Activated CD8-positive, alpha-beta memory T cell treated with anti-CD3 and anti-CD28 coated beads for 24 hours (primary cell): ENCODE results near the gene LMF2.
"Not testable (repeated sequence)": the region's sequence is repeated elsewhere in the genome, so short reads cannot be mapped to it uniquely, and the experiment has no call there.

ENCODE experiments used
- DNase-seq: peaks from one replicate; pipeline ENCODE4 v3.0.0-alpha.2; 2020

Gene LMF2

DNA sequence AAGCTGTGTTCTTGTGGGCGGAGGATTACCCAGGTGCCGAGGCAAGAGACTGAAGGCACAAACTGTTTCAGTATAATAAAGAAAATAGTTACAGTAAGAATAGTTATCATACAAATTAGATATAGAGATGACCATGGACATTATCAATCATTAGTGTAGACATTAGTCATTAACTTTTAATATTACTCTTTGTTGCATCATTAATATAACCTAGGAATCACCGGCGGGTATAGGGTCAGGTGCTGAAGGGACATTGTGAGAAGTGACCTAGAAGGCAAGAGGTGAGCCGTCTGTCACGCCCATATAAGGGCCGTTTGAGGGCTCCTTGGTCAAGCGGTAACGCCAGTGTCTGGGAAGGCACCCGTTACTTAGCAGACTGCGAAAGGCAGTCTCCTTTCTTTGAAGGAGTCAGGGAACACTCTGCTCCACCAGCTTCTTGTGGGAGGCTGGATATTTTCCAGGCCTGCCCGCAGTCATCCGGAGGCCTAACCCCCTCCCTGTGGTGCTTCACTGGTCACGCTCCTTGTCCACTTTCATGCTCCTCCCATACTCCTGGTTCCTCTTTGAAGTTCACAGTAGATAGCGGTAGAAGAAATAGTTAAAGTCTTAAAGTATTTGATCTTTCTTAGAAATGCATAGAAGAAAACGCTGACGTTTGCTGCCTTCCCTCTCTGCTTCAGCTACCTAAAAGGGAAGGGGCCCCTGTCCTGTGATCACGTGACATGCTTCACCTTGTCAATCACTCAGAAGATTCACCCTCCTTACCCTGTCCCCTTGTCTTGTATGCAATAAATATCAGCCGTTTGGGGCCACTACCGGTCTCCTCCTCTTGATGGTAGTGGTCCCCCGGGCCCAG lies 26.6 kb upstream of the LMF2 start:
- not testable (repeated sequence) for DNase-seq

- DNase-seq = no peak
Observed at GRCh38 chr22:50532824-50533796, 25.6 kb upstream of the LMF2 start.

GRCh38 chr22:50531962-50532674 lies 24.6 kb upstream of the LMF2 start:
- DNase-seq = no peak

DNA sequence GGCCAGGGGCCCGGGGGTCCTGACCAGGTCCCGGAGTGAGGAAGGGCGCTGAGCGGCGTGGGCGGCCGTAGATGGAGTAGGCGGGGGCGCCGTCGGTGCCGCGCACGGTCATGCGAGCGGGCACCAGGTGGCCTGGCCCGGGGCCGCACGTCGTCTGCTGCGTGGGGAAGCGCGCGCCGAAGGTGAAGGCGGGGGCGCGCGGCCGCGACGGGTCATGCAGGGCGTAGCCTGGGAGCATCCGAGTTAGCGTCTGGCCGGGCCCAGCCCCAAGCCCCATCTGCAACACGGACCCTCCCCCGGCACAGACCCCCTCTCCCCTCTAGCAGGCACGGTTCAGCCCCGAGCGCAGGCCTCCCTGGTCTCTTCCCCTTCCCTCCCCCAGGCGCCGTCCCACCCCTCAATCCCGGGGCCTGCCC lies 24.1 kb upstream of the LMF2 start:
- peak; percentile 87 for DNase-seq

- DNase-seq = peak; percentile 92
Observed at GRCh38 chr22:50530877-50531545, 23.5 kb upstream of the LMF2 start.

DNA sequence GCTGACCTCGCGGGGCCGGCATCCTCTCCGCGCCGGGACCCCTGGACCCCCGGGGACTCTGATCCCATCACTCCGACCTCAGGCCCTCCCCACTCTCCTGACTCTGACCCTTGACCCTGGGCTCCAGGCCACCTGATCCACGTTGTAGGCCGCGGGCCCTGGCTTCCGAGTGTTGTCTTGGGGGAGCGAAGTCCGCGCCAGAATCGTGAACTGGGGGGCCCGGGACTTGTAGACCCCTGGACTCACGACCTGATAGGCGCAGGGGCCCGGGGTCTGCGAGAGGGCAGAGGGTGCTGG lies 23.0 kb upstream of the LMF2 start:
- no peak for DNase-seq

DNA sequence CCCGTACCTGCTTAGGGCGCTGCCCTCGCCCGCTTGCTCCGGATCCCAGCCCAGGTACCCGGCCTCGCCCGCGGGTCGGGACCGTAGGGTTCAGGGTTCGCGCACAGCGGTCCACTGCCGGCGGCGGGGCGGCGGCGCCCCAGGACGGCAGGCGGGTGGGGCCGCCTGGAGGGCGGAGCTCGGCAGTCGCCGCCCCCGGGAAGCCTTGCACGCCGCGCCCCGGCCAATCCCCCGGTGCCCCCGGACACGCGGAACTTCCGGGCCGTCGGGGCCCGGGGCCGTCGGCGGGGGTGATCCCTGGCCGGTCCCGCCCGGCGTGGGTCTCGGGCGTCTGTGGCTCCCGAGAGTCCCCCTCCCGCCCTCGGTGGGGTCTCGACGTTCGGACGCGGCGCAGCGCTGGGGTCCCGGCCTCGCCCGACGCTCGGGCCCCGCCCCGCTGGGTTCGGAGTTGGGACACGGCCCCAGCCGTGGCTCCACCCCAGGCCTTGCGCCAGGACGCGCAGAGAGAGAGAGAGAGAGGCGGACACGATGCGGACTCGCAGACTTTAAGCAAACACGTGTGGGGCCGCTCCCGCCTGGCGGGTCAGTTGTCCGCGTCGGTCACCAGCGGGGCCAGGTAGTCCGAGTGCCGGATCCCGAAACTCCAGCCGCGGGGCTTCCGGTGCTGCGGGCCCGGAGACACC lies 22.5 kb upstream of the LMF2 start, which contains the start of gene TYMP:
TSS of gene TYMP (minus strand) at position 116 of the 683 bp plus-strand sequence. CDS start 303 bp downstream, outside the sequence.
- DNase-seq = peak; percentile 89

DNA sequence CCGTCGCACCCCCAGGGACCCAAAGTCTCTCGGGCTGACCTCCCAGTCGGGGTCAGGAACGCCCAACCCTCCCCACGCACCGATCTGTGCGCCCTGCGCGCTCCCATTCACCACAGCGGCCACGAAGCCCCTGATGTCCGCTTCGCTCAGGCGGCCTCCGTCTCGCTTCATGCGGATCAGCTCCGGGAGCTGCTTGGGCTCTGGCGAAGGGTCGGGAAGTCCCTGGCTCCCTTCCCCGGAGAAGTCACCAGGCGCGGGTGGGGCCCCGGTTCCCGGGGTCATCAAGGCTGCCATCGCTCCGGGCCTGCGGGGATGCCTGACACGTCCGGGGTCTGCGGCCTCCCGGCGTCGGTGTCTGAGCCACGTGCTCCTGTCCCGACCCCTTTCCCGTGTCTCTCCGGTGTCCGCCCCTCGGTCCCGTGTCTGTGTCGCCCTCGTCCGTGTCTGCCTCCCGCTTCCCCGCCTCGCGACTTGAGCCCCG lies 22.0 kb upstream of the LMF2 start:
- no peak for DNase-seq

GRCh38 chr22:50528682-50529415 lies 21.3 kb upstream of the LMF2 start:
- DNase-seq = peak; percentile 71

DNA sequence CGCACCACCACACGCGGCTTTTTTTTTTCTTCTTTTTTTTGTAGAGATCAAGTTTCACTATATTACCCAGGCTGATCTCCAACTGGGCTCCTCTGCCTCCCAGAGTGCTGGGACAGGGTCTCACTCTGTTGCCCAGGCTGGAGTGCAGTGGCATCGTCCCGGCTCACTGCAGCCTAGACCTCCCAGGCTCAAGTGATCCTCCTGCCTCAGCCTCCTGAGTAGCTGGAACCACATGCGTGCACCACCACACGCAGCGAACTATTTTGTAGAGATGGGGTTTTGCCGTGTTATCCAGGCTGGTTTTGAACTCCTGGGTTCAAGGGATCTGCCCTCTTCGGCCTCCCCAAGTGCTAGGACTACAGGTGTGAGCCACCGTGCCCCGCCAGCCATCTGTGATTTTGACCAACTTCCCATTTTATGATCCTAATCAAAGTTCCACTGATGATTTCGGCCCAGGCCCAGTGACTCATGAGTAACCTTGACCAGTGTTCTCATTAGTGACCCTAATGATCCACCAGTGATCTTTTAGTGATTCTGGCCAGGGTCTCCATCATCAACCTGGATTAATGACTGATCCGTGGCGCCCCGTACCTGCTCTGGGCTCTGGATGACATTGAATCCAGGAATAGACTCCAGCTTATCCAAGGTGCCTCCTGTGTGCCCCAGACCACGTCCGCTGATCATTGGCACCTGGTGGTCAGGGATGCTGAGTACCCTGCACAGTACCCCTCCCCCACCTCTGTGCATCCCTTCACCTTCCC lies 20.6 kb upstream of the LMF2 start:
- peak; percentile 63 for DNase-seq

DNA sequence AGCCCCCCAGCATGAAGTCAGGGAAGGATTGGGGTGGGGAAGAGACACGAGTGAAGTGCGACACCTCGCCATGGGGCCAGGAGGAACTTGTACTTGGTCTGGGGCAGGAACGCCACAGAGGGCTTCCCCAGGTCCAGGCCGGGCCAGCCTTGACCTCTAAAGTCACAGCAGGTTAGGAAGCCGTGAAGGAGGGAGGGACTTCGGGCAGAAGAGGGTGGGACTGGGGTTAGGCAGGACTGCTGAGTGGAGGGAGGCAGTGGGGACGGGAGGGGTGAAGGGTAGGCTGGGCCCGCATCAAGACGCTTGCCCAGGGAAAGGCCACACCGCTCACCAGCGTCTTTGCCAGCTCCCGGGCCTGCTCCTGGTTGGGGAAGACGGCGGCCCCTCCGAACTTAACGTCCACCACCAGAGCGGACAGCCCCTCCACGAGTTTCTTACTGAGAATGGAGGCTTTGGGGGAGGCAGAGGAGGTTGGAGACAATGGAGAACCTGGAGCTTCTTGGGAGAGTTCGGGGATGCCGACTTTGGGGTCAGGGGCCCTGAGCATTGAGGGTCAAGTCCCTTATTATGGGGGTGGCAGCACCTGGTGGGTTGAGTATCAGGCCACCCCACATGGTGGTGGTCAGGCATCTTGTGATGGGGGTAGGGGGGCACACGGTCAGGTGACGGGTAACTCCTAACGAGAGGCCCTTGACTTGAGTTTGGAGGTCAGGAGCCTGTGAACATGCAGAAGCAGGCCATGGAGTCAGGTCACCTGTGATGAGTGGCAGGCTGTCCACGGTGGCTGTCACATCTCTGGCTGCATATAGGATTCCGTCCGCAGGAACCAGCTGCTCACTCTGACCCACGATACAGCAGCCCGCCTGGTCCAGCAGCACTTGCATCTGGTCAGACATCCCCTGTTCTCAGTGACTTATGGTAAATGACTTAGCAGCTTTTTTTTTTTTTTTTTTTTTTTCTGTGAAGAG lies 19.6 kb upstream of the LMF2 start:
- peak; percentile 69 for DNase-seq

GRCh38 chr22:50526108-50526833 lies 18.8 kb upstream of the LMF2 start:
- DNase-seq = peak; percentile 94

DNA sequence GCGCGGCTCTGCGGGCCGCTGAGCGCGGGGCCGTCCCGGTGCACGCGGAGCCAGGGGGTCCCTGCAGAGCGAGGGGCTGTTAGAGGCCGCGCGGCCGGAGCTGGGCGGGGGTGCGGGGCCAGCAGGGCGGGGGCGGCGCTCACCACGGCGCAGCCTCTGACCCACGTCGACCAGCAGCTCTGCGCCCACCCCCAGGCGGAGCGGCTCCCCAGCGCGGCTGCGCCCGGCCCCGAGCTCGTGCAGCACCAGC lies 18.3 kb upstream of the LMF2 start:
- DNase-seq = no peak

DNA sequence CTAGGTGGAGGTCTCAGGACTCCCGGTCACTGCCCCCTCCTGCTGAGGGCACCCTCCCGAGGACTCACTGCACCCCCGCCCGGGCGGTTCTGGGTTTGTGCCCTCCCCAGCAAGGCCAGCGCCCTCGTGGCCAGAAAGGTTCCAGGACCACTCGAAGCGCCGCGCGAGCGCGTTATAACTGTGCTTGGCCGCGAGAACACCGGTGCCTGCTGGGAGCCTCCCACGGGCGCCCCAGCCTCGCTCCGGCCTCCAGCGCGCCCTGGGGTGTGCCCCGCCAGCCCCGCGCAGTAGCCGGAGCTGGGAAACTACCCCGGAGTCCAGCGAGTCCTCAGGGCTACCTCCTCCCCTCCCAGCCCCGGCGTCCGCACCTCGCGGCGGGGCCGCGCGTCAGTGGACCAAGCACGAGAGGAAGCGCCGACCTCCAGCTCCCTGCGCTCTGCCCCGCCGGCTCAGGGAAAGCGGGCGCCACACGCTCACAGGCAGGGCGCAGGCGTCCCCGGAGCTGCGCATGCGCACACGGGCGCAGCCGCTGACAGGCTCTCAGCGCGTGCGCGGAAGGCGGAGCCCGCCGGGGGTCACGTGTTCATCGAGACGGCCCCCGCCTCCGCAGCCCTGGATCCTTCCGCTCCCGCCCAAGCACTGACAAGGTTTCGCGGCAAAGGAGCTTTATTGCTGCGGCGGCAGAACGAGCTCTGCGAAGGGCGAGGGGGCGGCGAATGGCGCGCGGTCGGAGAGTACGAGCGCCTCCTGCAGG lies 17.8 kb upstream of the LMF2 start, which contains the start of gene SCO2:
TSS of gene SCO2 (minus strand) at position 495 of the 754 bp plus-strand sequence. CDS start 1,187 bp downstream, outside the sequence.
- peak; percentile 99 for DNase-seq

GRCh38 chr22:50524676-50525103 lies 17.2 kb upstream of the LMF2 start:
- no peak for DNase-seq

DNA sequence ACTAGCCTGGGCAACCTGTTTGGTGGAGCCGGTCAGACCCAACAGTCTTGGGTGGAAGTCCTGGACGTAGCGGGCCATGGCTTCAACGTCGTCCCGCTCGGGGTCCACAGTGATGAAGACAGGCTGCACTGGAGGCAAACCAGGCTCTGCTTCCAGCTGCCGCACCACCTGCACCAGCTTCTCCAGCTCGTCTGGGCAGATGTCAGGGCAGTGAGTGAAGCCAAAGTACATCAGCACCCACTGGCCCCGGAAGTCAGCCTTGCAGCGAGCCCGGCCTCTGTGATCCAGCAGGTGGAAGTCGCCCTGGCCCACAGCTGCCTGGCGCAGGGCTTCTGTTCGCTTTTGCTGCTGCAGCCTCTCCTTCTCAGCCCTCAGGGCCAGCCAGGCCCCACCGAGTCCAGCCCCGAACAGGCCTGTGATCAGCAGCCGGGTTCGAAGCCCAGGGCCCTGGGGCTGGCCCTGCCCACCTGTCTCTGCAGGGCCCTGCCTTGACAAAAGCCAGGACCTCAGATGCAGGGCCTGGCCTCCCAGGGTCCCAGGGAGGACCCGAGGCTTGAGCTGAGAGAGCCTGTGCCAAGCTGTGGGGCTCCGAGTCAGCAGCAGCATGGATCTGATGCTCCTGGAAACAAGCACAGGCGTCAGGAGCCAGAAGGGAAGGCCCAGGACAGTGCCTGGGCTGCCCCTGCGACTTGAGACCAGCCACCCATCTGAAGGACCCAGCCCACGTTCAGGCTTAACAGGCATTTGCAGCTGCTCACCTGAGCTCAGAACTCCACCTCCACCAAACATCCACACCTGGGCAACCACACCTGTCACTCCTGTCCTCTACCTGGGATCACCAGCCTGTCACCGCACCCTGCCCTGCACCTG lies 16.5 kb upstream of the LMF2 start:
- DNase-seq = no peak

DNA sequence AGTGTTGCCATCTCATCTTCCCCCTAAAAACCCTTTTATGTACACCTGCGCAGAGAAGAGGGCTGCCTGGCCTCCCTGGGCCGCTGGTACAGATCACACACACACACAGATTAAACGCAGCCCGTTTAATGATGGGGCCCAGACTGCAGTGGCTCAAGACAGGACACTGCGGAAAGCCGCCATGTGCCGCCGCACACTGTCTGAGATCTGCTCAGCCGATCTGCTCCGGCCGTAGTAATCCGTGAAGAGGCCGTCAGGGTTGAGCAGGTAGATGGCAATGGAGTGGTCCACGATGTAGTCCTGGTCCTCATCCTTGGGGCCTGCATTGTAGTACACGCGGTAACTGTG lies 15.9 kb upstream of the LMF2 start:
- no peak for DNase-seq
